HepG2 (cell line): ENCODE results near the gene MCM3AP. TPM values are rescaled to one million over a fixed set of nuclear protein-coding genes. Genes with fewer than 3 reads are reported as not detected.

Experiments used
- ATAC-seq: fragments of 200-7000 bp; cut with Tn5 transposase; 3 replicates; pipeline ENCODE4 v1.9.1; 2020; ENCODE audit warnings: mild to moderate bottlenecking, moderate library complexity
- BruUV-seq: library from RNA; stranded (reverse); fragments of 400-500 nt; replicated peaks from 2 replicates; lab custom pipeline; 2021; lab: Mats Ljungman, UMichigan
- CTCF ChIA-PET: fragments of 300-600 bp; formaldehyde crosslinking; extraction: SDS; loops from one replicate; lab custom pipeline; 2021; ENCODE audit warnings: low total read pairs, inconsistent platforms, low intra/inter-chr PET ratio; lab: Yijun Ruan, JAX
- POLR2A ChIA-PET: fragments of 350-600 bp; sonication (Branson Sonifier 250); formaldehyde crosslinking; loops from one replicate; lab custom pipeline; 2020; ENCODE audit warnings: antibody characterized with exemption, inconsistent platforms; lab: Yijun Ruan, JAX
- DNase-seq: peaks from one replicate; pipeline ENCODE4 v3.0.0-alpha.2; 2015; ENCODE audit warnings: low spot score
- FAIRE-seq: peaks from 3 replicates; lab custom pipeline; 2011; peaks lifted over from hg19 to GRCh38; lab: Jason Lieb, UNC
- H2AFZ ChIP-seq: one replicate; pipeline ENCODE4 v1.6.1; 2011; ENCODE audit warnings: low read length, inconsistent platforms
- H3K27ac ChIP-seq: fragments of 300-600 bp; 3 replicates; pipeline ENCODE4 v1.8.0; 2011; ENCODE audit warnings: mixed run types, mild to moderate bottlenecking, mixed read lengths, low read length, inconsistent platforms; ENCODE audit not compliant: insufficient read depth; ENCODE audit errors: extremely low read length
- H3K27me3 ChIP-seq, 2 experiments: fragments of 200-600 bp in 1 of 2; 2 replicates in 1 of 2; 3 replicates in 1 of 2; pipeline versions ENCODE4 v1.6.0 to v1.8.0; 2011; ENCODE audit warnings: low read length in 2 of 2, mild to moderate bottlenecking in 2 of 2, moderate library complexity in 2 of 2, inconsistent platforms in 1 of 2; ENCODE audit not compliant: insufficient read depth in 2 of 2, control insufficient read depth in 1 of 2
- H3K36me3 ChIP-seq, 2 experiments: fragments of 200-600 bp in 1 of 2; replicated peaks in 1 of 2; 2 replicates in 1 of 2; 3 replicates in 1 of 2; pipeline versions ENCODE4 v1.5.1 to v1.8.0; 2011; ENCODE audit warnings: low read length in 2 of 2, inconsistent platforms in 1 of 2; ENCODE audit not compliant: insufficient read depth in 2 of 2, control insufficient read depth in 1 of 2
- H3K4me1 ChIP-seq: 2 replicates; pipeline ENCODE4 v1.5.1; 2012; ENCODE audit warnings: low read length, inconsistent platforms; ENCODE audit not compliant: insufficient read depth
- H3K4me2 ChIP-seq: 2 replicates; pipeline ENCODE4 v1.6.0; 2011; ENCODE audit warnings: low read depth, low read length, inconsistent platforms
- H3K4me3 ChIP-seq, 3 experiments: fragments of 200-600 bp in 1 of 3; sonication (generic), shearing (Covaris generic) in 1 of 3; replicated peaks in 1 of 3; 2 replicates each; pipeline ENCODE4 v1.5.1; 2011 to 2016; ENCODE audit warnings: low read length in 3 of 3, inconsistent platforms in 2 of 3, low read depth in 2 of 3, mild to moderate bottlenecking in 2 of 3, control low read depth in 1 of 3, mixed read lengths in 1 of 3; ENCODE audit not compliant: insufficient read depth in 1 of 3
- H3K79me2 ChIP-seq: one replicate; pipeline ENCODE4 v1.6.1; 2011; ENCODE audit warnings: low read length, inconsistent platforms; ENCODE audit not compliant: insufficient read depth
- H3K9ac ChIP-seq: 2 replicates; pipeline ENCODE4 v1.6.0; 2011; ENCODE audit warnings: mild to moderate bottlenecking, low read depth, low read length, inconsistent platforms; ENCODE audit not compliant: insufficient read depth
- H3K9me3 ChIP-seq: 2 replicates; pipeline ENCODE4 v1.5.1; 2012; ENCODE audit warnings: mild to moderate bottlenecking, low read length
- H4K20me1 ChIP-seq: 2 replicates; pipeline ENCODE4 v1.6.0; 2011; ENCODE audit warnings: inconsistent platforms, mild to moderate bottlenecking, low read length, moderate library complexity; ENCODE audit not compliant: insufficient read depth
- HNRNPLL ChIP-seq: fragments of 200-400 bp; formaldehyde crosslinking; IDR thresholded peaks from 2 replicates; pipeline ENCODE4 v1.6.1; 2017; ENCODE audit warnings: mild to moderate bottlenecking, low read depth, low read length; ENCODE audit not compliant: poor library complexity, severe bottlenecking
- KAT2B ChIP-seq: fragments of 150-350 bp; IDR thresholded peaks from 2 replicates; pipeline ENCODE4 v1.6.1; 2014; ENCODE audit warnings: low read depth, low read length, borderline replicate concordance
- TAF15 ChIP-seq: fragments of 200-400 bp; formaldehyde crosslinking; IDR thresholded peaks from one replicate; pipeline ENCODE4 v1.6.1; 2018; ENCODE audit warnings: mild to moderate bottlenecking, low read depth, low read length; ENCODE audit not compliant: poor library complexity, severe bottlenecking
- THAP8 ChIP-seq: sonication (generic); formaldehyde crosslinking; IDR thresholded peaks from 2 replicates; pipeline ENCODE4 v1.5.1; 2020; ENCODE audit warnings: missing genetic modification reagents, mild to moderate bottlenecking, borderline replicate concordance
- XRCC5 ChIP-seq: fragments of 200-400 bp; formaldehyde crosslinking; optimal IDR thresholded peaks from 2 replicates; pipeline ENCODE3; 2017; ENCODE audit warnings: mild to moderate bottlenecking, low read length
- ZNF225 ChIP-seq: sonication (generic); formaldehyde crosslinking; IDR thresholded peaks from 2 replicates; pipeline ENCODE4 v1.4.0; 2020; ENCODE audit warnings: mild to moderate bottlenecking, missing genetic modification reagents
- ZNF557 ChIP-seq: sonication (generic); formaldehyde crosslinking; IDR thresholded peaks from 2 replicates; pipeline ENCODE4 v1.4.0; 2020; ENCODE audit warnings: missing genetic modification reagents
- ZNF724P ChIP-seq: sonication (generic); formaldehyde crosslinking; IDR thresholded peaks from 2 replicates; pipeline ENCODE4 v1.8.0; 2022; ENCODE audit warnings: missing genetic modification reagents, borderline replicate concordance
- WGBS: methylation state at CpG from one replicate; pipeline ENCODE4 v1.1.6; 2017; ENCODE audit warnings: low lambda C conversion rate; 5-methylcytosine and 5-hydroxymethylcytosine counted together
- in situ Hi-C: cut with HindIII; loops from 2 replicates; pipeline ENCODE4 v1.10.0; 2017; ENCODE audit warnings: low pct_unique_long_range_greater_than_20kb; ENCODE audit not compliant: extremely low pct_ligation_motif_present
- intact Hi-C: fragments of 100-400 bp; cut with micrococcal nuclease; formaldehyde crosslinking; loops from one replicate; pipeline ENCODE4 v1.10.0; 2022; ENCODE audit not compliant: unreplicated experiment
- polyA plus RNA-seq, 8 experiments: library from polyadenylated mRNA; depleted of rRNA in 3 of 8; stranded (reverse) in 7 of 8; unstranded in 1 of 8; fragments of >200 nt; fragmentation: Illumina TruSeq in 4 of 8; extraction: Trizol in 4 of 8; gene quantifications; 2 replicates each; pipeline versions ENCODE4 v1.2.1 to v1.2.3, GENCODE V29; 2011 to 2016; ENCODE audit warnings: low read depth in 4 of 8, missing spikeins in 1 of 8, mixed read lengths in 1 of 8; ENCODE audit not compliant: insufficient read depth in 1 of 8
- total RNA-seq, 5 experiments: library from RNA; depleted of rRNA; stranded (reverse); fragments of >200 nt; fragmentation: Illumina TruSeq; extraction: Trizol; gene quantifications; 2 replicates each; pipeline ENCODE4 v1.2.3, GENCODE V29; 2016; ENCODE audit warnings: low read depth in 1 of 5

Gene MCM3AP
- total and polyA plus RNA-seq, 2 of the 13 experiments (the other 11 are each of a cell fraction or from before 2014, with no cell fraction given) = 27.0 to 54.7 TPM

- Histone ChIP-seq H3K4me3 (no peak overlapping the region), H3K27ac (no peak overlapping the region), H3K4me2 (no peak overlapping the region), H3K9ac (no peak overlapping the region), H3K27me3 (no peaks in the 10 kb centered on the region), H3K4me1 (no peaks in the 10 kb centered on the region), H3K36me3 (peaks cover 35 to 69% of the 10 kb centered on the region in 2 experiments), H3K79me2 (no peaks in the 10 kb centered on the region), H2AFZ (no peak overlapping the region), H3K9me3 (no peaks in the 10 kb centered on the region), H4K20me1 (no peaks in the 10 kb centered on the region)
- in situ Hi-C loops (no loop called here), intact Hi-C loops (no loop called here)
- CTCF ChIA-PET = no interaction called here
- FAIRE-seq (no peak), ATAC-seq (no peak; the same call in 2 of the 3 replicates), DNase-seq (no peak)
- BruUV-seq = no TSS peak
- POLR2A ChIA-PET = interaction anchor here (0.8 kb wide), 1 partner anchor 109 kb away, joined by 3 read pairs; the partner anchor contains the start of gene FTCD
- TF ChIP-seq KAT2B = no peak
- no peak for TF ChIP-seq THAP8
- TF ChIP-seq XRCC5 = no peak
- no peak for TF ChIP-seq HNRNPLL
- no peak for TF ChIP-seq ZNF225
- no peak for TF ChIP-seq ZNF724P (CRISPR knock-in tag)
- no peak for TF ChIP-seq TAF15
- no peak for TF ChIP-seq ZNF557 (CRISPR knock-in tag)
- 98% methylated on average over 14 of the region's 22 CpGs for WGBS
Measured at GRCh38 chr21:46264046-46264689, 21.2 kb downstream of the MCM3AP start.
